GM19043 (cell line): Measurements from ENCODE around the gene ANKRD53.
"Not testable (repeated sequence)": the region's sequence is repeated elsewhere in the genome, so short reads cannot be mapped to it uniquely, and the experiment has no call there.

Source experiments
- ATAC-seq: cut with Tn5 transposase; IDR thresholded peaks from one replicate; pipeline ENCODE4 v1.9.1; 2021; ENCODE audit warnings: low read depth; ENCODE audit not compliant: unreplicated experiment

The ANKRD53 gene

GRCh38 chr2:71003966-71004755 is 25.7 kb downstream of the ANKRD53 start:
- ATAC-seq, result no peak

GRCh38 chr2:71004857-71005256 is 26.4 kb downstream of the ANKRD53 start:
- ATAC-seq, result no peak

GRCh38 chr2:71005271-71006202 is 27.1 kb downstream of the ANKRD53 start:
- ATAC-seq, result no peak

- ATAC-seq, result no peak
Observed at GRCh38 chr2:71006323-71006722, 27.9 kb downstream of the ANKRD53 start.

- no peak for ATAC-seq
Observed at GRCh38 chr2:71006955-71007799, 28.7 kb downstream of the ANKRD53 start.

- no peak for ATAC-seq
Observed at GRCh38 chr2:71008342-71008741, 29.9 kb downstream of the ANKRD53 start.

GRCh38 chr2:71011786-71012185 is 33.4 kb downstream of the ANKRD53 start:
- ATAC-seq, result not testable (repeated sequence)

- no peak for ATAC-seq
Observed at GRCh38 chr2:71018625-71019024, 40.2 kb downstream of the ANKRD53 start.

- not testable (repeated sequence) for ATAC-seq
Observed at GRCh38 chr2:71019989-71020388, 41.6 kb downstream of the ANKRD53 start.

- not testable (repeated sequence) for ATAC-seq
Observed at GRCh38 chr2:71021394-71021793, 43.0 kb downstream of the ANKRD53 start.

GRCh38 chr2:71023553-71024243 is 45.3 kb downstream of the ANKRD53 start:
- not testable (repeated sequence) for ATAC-seq
